ENCODE results near the gene FERMT1. TPM values are rescaled to one million over a fixed set of nuclear protein-coding genes. Genes with fewer than 3 reads are reported as not detected.

FERMT1 gene
- total RNA-seq, 1 donor from 2014 or later = 0.63 TPM

DNA sequence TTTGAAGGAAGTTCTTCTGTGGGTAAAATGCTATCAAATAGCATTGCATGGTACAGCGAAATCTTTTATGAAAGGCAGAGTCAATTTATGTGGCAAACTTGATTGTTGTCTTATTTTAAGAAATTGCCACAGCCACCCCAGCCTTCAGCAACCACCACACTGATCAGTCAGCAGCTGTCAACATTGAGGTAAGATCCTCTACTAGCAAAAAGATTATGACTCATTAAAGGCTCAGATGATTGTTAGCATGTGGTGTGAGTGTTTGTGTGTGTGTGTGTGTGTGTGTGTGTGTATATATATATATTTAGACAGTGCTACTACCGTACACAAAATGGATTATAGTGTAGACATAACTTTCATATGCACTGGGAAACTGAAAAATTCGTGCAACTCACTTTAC, 96.8 kb downstream of the FERMT1 start:
- Histone ChIP-seq H3K27me3 (ENCODE audit: low read depth) (no peaks in the 10 kb centered on the region), H3K27ac (replicated peaks) (peak overlapping the region; percentile 25), H3K4me3 (no peak overlapping the region), H3K9me3 (replicated peaks) (peaks cover 7% of the 10 kb centered on the region), H3K36me3 (peaks cover 30% of the 10 kb centered on the region), H3K4me1 (peaks cover 43% of the 10 kb centered on the region)
- DNase-seq = no peak
- TF ChIP-seq CTCF (IDR thresholded peaks at IDR 0.05; ENCODE audit: borderline replicate concordance) = no peak
- intact Hi-C loops (cut with micrococcal nuclease) = no loop called here

Other genes with a start within 250 kb of the FERMT1 start
- 10.6 TPM for gene CHGB, start 211.5 kb downstream of the FERMT1 start, total RNA-seq
- 7.2 TPM for gene TRMT6, start 172.5 kb downstream of the FERMT1 start, total RNA-seq
- 6.9 TPM for gene MCM8, start 172.4 kb downstream of the FERMT1 start, total RNA-seq
- gene CRLS1, start 116.9 kb downstream of the FERMT1 start, total RNA-seq = 87.3 TPM
- 0.08 TPM for gene LRRN4, start 69.0 kb downstream of the FERMT1 start, total RNA-seq